ENCODE results near the gene PRUNE2.

- TF ChIP-seq POLR2A (IDR thresholded peaks at IDR 0.05) (no peak), CTCF (IDR thresholded peaks at IDR 0.05) (no peak), EP300 (IDR thresholded peaks at IDR 0.05) (no peak)
Observed at GRCh38 chr9:76799473-76799872, 106.4 kb downstream of the PRUNE2 start.
